Effector CD4-positive, alpha-beta T cell (primary cell): ENCODE data around the gene ZNF385C.

ENCODE experiments used
- DNase-seq: peaks from one replicate; pipeline ENCODE4 v3.0.0-alpha.2; 2020

Gene ZNF385C

GRCh38 chr17:42106009-42106408 is 7.7 kb upstream of the ZNF385C start:
- no peak for DNase-seq

- no peak for DNase-seq
These were observed 6.0 kb upstream of the ZNF385C start for GRCh38 chr17:42104264-42104663.

GRCh38 chr17:42103221-42103954 is 5.1 kb upstream of the ZNF385C start:
- no peak for DNase-seq

GRCh38 chr17:42101513-42102292 is 3.4 kb upstream of the ZNF385C start:
- peak; percentile 41 for DNase-seq

GRCh38 chr17:42098730-42099399 is 592 bp upstream of the ZNF385C start:
- no peak for DNase-seq

GRCh38 chr17:42096360-42097111 is 1.7 kb downstream of the ZNF385C start:
- no peak for DNase-seq

- no peak for DNase-seq
These were observed 3.8 kb downstream of the ZNF385C start for GRCh38 chr17:42094375-42095069.

GRCh38 chr17:42092939-42093338 is 5.3 kb downstream of the ZNF385C start:
- DNase-seq = no peak

GRCh38 chr17:42090964-42091790 is 7.1 kb downstream of the ZNF385C start:
- DNase-seq = no peak

GRCh38 chr17:42088736-42089135 is 9.5 kb downstream of the ZNF385C start:
- DNase-seq = no peak

- no peak for DNase-seq
These were observed 10.3 kb downstream of the ZNF385C start for GRCh38 chr17:42087736-42088705.

GRCh38 chr17:42087042-42087701 is 11.1 kb downstream of the ZNF385C start:
- no peak for DNase-seq

GRCh38 chr17:42081516-42082129 is 16.6 kb downstream of the ZNF385C start:
- DNase-seq = no peak

- no peak for DNase-seq
These were observed 18.7 kb downstream of the ZNF385C start for GRCh38 chr17:42079541-42079940.

- DNase-seq = no peak
These were observed 19.8 kb downstream of the ZNF385C start for GRCh38 chr17:42078396-42079043.

GRCh38 chr17:42077755-42078154 is 20.5 kb downstream of the ZNF385C start:
- DNase-seq = no peak

- DNase-seq = no peak
These were observed 21.3 kb downstream of the ZNF385C start for GRCh38 chr17:42076797-42077559.

- DNase-seq = no peak
These were observed 22.5 kb downstream of the ZNF385C start for GRCh38 chr17:42075789-42076188.
